NCI-H526 treated with DMSO at 0.1 percent for 48 hours (cell line): Measurements from ENCODE around the gene LRRTM3.

Experiments
- DNase-seq: peaks from one replicate; lab custom pipeline; 2025; lab: John Stamatoyannopoulos, UW

LRRTM3 gene

GRCh38 chr10:67127441-67127840 lies 201.6 kb downstream of the LRRTM3 start:
- no peak for DNase-seq

- no peak for DNase-seq
Measured at GRCh38 chr10:67140641-67141040, 214.8 kb downstream of the LRRTM3 start.

GRCh38 chr10:67141300-67141699 lies 215.5 kb downstream of the LRRTM3 start:
- DNase-seq: no peak

GRCh38 chr10:67144530-67144929 lies 218.7 kb downstream of the LRRTM3 start:
- DNase-seq: no peak
